Chondrocyte (in vitro differentiated cells): Measurements from ENCODE around the gene CASK. TPM values are rescaled to one million over a fixed set of nuclear protein-coding genes. Genes with fewer than 3 reads are reported as not detected.

Experiments
- DNase-seq: peaks from one replicate; pipeline ENCODE4 v3.0.0; 2021; ENCODE audit warnings: mixed read lengths, low spot score
- H3K27ac Mint-ChIP-seq: one replicate; pipeline ENCODE4 v1.8.0; 2021; ENCODE audit warnings: mild to moderate bottlenecking, moderate library complexity, mixed read lengths; ENCODE audit not compliant: unreplicated experiment
- H3K27me3 Mint-ChIP-seq: 2 replicates; pipeline ENCODE4 v1.8.0; 2021; ENCODE audit warnings: low read depth, mixed read lengths
- H3K36me3 Mint-ChIP-seq: 2 replicates; pipeline ENCODE4 v1.8.0; 2021; ENCODE audit warnings: low read depth, mixed read lengths
- H3K4me1 Mint-ChIP-seq: 2 replicates; pipeline ENCODE4 v1.8.0; 2021; ENCODE audit warnings: low read depth, mild to moderate bottlenecking, mixed read lengths
- H3K4me3 Mint-ChIP-seq: one replicate; pipeline ENCODE4 v1.8.0; 2021; ENCODE audit warnings: mild to moderate bottlenecking, moderate library complexity, mixed read lengths; ENCODE audit not compliant: unreplicated experiment
- H3K9me3 Mint-ChIP-seq: 2 replicates; pipeline ENCODE4 v1.8.0; 2021; ENCODE audit warnings: low read depth, mixed read lengths
- total RNA-seq: library from RNA; stranded (reverse); gene quantifications from 3 replicates; pipeline ENCODE4 v1.2.1, GENCODE V29; 2021
- TF ChIP-seq, protein P1 (sequence below): fragments of 200-600 bp; sonication (generic); IDR thresholded peaks from 2 replicates; pipeline ENCODE4 v1.5.0; 2021; ENCODE audit warnings: antibody characterized with exemption, mild to moderate bottlenecking, moderate library complexity

The CASK gene
- total RNA-seq, 1 donor from 2014 or later = 44.9 TPM

GRCh38 chrX:41512394-41512793, 411.0 kb downstream of the CASK start:
- no peaks in the 10 kb centered on the region for H3K9me3 Mint-ChIP-seq
- no peaks in the 10 kb centered on the region for H3K4me1 Mint-ChIP-seq
- H3K27ac Mint-ChIP-seq = no peak overlapping the region
- TF ChIP-seq, protein P1, sequence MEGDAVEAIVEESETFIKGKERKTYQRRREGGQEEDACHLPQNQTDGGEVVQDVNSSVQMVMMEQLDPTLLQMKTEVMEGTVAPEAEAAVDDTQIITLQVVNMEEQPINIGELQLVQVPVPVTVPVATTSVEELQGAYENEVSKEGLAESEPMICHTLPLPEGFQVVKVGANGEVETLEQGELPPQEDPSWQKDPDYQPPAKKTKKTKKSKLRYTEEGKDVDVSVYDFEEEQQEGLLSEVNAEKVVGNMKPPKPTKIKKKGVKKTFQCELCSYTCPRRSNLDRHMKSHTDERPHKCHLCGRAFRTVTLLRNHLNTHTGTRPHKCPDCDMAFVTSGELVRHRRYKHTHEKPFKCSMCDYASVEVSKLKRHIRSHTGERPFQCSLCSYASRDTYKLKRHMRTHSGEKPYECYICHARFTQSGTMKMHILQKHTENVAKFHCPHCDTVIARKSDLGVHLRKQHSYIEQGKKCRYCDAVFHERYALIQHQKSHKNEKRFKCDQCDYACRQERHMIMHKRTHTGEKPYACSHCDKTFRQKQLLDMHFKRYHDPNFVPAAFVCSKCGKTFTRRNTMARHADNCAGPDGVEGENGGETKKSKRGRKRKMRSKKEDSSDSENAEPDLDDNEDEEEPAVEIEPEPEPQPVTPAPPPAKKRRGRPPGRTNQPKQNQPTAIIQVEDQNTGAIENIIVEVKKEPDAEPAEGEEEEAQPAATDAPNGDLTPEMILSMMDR = no peak
- no peaks in the 10 kb centered on the region for H3K36me3 Mint-ChIP-seq
- no peak overlapping the region for H3K4me3 Mint-ChIP-seq
- no peak for DNase-seq
- no peaks in the 10 kb centered on the region for H3K27me3 Mint-ChIP-seq

GRCh38 chrX:41507919-41508318, 415.4 kb downstream of the CASK start:
- no peak overlapping the region for H3K27ac Mint-ChIP-seq
- no peak for DNase-seq
- H3K27me3 Mint-ChIP-seq = no peaks in the 10 kb centered on the region
- TF ChIP-seq, protein P1 = no peak
- H3K4me1 Mint-ChIP-seq = no peaks in the 10 kb centered on the region
- no peaks in the 10 kb centered on the region for H3K9me3 Mint-ChIP-seq
- no peaks in the 10 kb centered on the region for H3K36me3 Mint-ChIP-seq
- H3K4me3 Mint-ChIP-seq = no peak overlapping the region

GRCh38 chrX:41502004-41502403, 421.4 kb downstream of the CASK start:
- Mint-ChIP-seq H3K36me3 (no peaks in the 10 kb centered on the region), H3K4me3 (no peak overlapping the region), H3K4me1 (no peaks in the 10 kb centered on the region), H3K27me3 (no peaks in the 10 kb centered on the region), H3K27ac (no peak overlapping the region), H3K9me3 (peaks cover 5% of the 10 kb centered on the region)
- no peak for DNase-seq
- TF ChIP-seq, protein P1 = no peak

DNA sequence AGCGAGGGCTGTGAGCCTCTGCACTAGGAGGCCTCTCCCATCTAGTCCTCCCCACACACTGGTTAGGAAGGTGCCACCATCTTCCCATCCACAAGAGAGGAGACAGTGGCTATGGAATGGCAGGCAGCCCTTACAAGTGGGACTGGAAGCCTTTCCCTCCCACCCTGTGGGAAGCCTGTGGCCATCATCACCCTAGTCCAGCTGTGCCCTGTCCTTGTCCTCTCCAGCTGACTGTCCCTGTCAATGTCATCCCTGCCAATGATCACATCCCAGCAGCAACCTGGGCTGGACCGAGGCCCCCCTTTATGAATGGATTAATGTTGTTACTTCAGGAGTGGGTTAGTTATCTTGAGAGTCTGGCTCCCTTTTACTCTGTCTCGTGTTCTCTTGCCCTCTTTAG, 423.4 kb downstream of the CASK start:
- TF ChIP-seq, protein P1 = no peak
- H3K36me3 Mint-ChIP-seq = no peaks in the 10 kb centered on the region
- H3K27ac Mint-ChIP-seq = no peak overlapping the region
- no peaks in the 10 kb centered on the region for H3K27me3 Mint-ChIP-seq
- H3K4me1 Mint-ChIP-seq = no peaks in the 10 kb centered on the region
- no peak overlapping the region for H3K4me3 Mint-ChIP-seq
- peaks cover 9% of the 10 kb centered on the region for H3K9me3 Mint-ChIP-seq
- no peak for DNase-seq

GRCh38 chrX:41499195-41499594, 424.2 kb downstream of the CASK start:
- no peaks in the 10 kb centered on the region for H3K27me3 Mint-ChIP-seq
- TF ChIP-seq, protein P1 = no peak
- H3K36me3 Mint-ChIP-seq = no peaks in the 10 kb centered on the region
- no peaks in the 10 kb centered on the region for H3K4me1 Mint-ChIP-seq
- peaks cover 13% of the 10 kb centered on the region for H3K9me3 Mint-ChIP-seq
- no peak overlapping the region for H3K27ac Mint-ChIP-seq
- no peak overlapping the region for H3K4me3 Mint-ChIP-seq
- no peak for DNase-seq
